Kidney (tissue), 14 donors: ENCODE data around the gene GRIA3. TPM values are rescaled to one million over a fixed set of nuclear protein-coding genes. Genes with fewer than 3 reads are reported as not detected.

Experiments used
- DNase-seq, 5 donors: peaks; one replicate each; pipeline ENCODE4 v3.0.0-alpha.2; 2013 to 2020
- FAIRE-seq: peaks from 2 replicates; lab custom pipeline; 2012; peaks lifted over from hg19 to GRCh38; lab: Jason Lieb, UNC
- H3K27ac ChIP-seq, 2 donors: one replicate each; pipeline ENCODE4 v1.7.0; 2013; ENCODE audit warnings: low read depth in 2 of 2, low read length in 2 of 2, inconsistent platforms in 1 of 2
- H3K27me3 ChIP-seq: one replicate; pipeline ENCODE4 v1.7.1; 2013; ENCODE audit warnings: low read length, inconsistent platforms; ENCODE audit not compliant: control insufficient read depth, insufficient read depth
- H3K36me3 ChIP-seq, 3 donors: one replicate each; pipeline versions ENCODE4 v1.7.0 to v1.7.1; 2013; ENCODE audit warnings: low read length in 3 of 3, control low read depth in 1 of 3, inconsistent platforms in 1 of 3; ENCODE audit not compliant: insufficient read depth in 3 of 3, control insufficient read depth in 2 of 3
- H3K4me1 ChIP-seq, 3 donors: one replicate each; pipeline versions ENCODE4 v1.7.0 to v1.7.1; 2013; ENCODE audit warnings: low read length in 3 of 3, inconsistent platforms in 1 of 3, low read depth in 1 of 3; ENCODE audit not compliant: control insufficient read depth in 2 of 3, insufficient read depth in 2 of 3
- H3K4me3 ChIP-seq, 3 donors: one replicate each; pipeline versions ENCODE4 v1.7.0 to v1.8.1; 2013; ENCODE audit warnings: low read length in 3 of 3, control low read depth in 1 of 3, inconsistent platforms in 1 of 3
- H3K9ac ChIP-seq, 3 donors: one replicate each; pipeline versions ENCODE4 v1.7.0 to v1.7.1; 2013; ENCODE audit warnings: low read length in 3 of 3, control low read depth in 1 of 3, inconsistent platforms in 1 of 3
- H3K9me3 ChIP-seq, 3 donors: one replicate each; pipeline versions ENCODE4 v1.7.0 to v1.7.1; 2013; ENCODE audit warnings: low read length in 3 of 3, control low read depth in 1 of 3, inconsistent platforms in 1 of 3; ENCODE audit not compliant: control insufficient read depth in 2 of 3, insufficient read depth in 1 of 3
- CTCF ChIP-seq: IDR thresholded peaks from 3 replicates; pipeline ENCODE4 v1.5.1; 2012; ENCODE audit warnings: mild to moderate bottlenecking, moderate library complexity, borderline replicate concordance; ENCODE audit not compliant: insufficient read depth; ENCODE audit errors: extremely low read depth
- intact Hi-C: fragments of 100-400 bp; cut with DNase I; formaldehyde crosslinking; loops from one replicate; pipeline ENCODE4 v1.11.1; 2022
- polyA plus RNA-seq: library from polyadenylated mRNA; stranded (reverse); fragments of 350-450 nt; fragmentation: Illumina TruSeq; extraction: RNeasy Lipid Tissue Mini Kit (QIAGEN cat#74804); gene quantifications from one replicate; pipeline ENCODE4 v1.2.3, GENCODE V29; 2014; ENCODE audit warnings: low read depth, low replicate concordance; ENCODE audit not compliant: insufficient read depth
- total RNA-seq: library from RNA; stranded (reverse); fragmentation: NEBNext Ultra II Directional; extraction: Animal tissue kit (Norgen Biotek cat#: 25700); gene quantifications from one replicate; pipeline ENCODE4 v1.2.1, GENCODE V29; 2021
- donor health status: control.
- donor health status: control.
- donor health status: control.
- donor health status: control.
- donor health status: control.
- donor health status: DM: yes; HTN: yes; CAD: no.
- donor health status: Normal renal cell carcinoma (clear cell type).

Gene GRIA3
- total and polyA plus RNA-seq, 2 donors from 2014 or later, result 1.4 to 5.8 TPM

GRCh38 chrX:123206176-123206575 is 22.1 kb downstream of the GRIA3 start:
- FAIRE-seq (no peak), DNase-seq (peak in 4 of 5 donors; percentile 24 to 79 (median 58))
- intact Hi-C loops, result no loop called here
- Histone ChIP-seq H3K9ac (no peak overlapping the region), H3K4me1 (no peaks in the 10 kb centered on the region), H3K27me3 (no peaks in the 10 kb centered on the region), H3K36me3 (no peaks in the 10 kb centered on the region), H3K27ac (no peak overlapping the region), H3K4me3 (no peak overlapping the region), H3K9me3 (no peaks in the 10 kb centered on the region)
- TF ChIP-seq CTCF, result no peak

- Histone ChIP-seq H3K9ac (no peak overlapping the region), H3K27me3 (no peaks in the 10 kb centered on the region), H3K4me1 (no peaks in the 10 kb centered on the region), H3K4me3 (no peak overlapping the region), H3K9me3 (no peaks in the 10 kb centered on the region), H3K36me3 (no peaks in the 10 kb centered on the region), H3K27ac (no peak overlapping the region)
- DNase-seq (no peak), FAIRE-seq (no peak)
- intact Hi-C loops, result no loop called here
- TF ChIP-seq CTCF, result no peak
Observed at GRCh38 chrX:123210252-123210651, 26.2 kb downstream of the GRIA3 start.

- intact Hi-C loops, result no loop called here
- no peaks in the 10 kb centered on the region for H3K27me3 ChIP-seq
- H3K36me3 ChIP-seq, result no peaks in the 10 kb centered on the region
- H3K9me3 ChIP-seq, result no peaks in the 10 kb centered on the region
- FAIRE-seq (no peak), DNase-seq (no peak)
- no peak overlapping the region for H3K27ac ChIP-seq
- no peaks in the 10 kb centered on the region for H3K4me1 ChIP-seq
- no peak overlapping the region for H3K9ac ChIP-seq
- no peak for TF ChIP-seq CTCF
- H3K4me3 ChIP-seq, result no peak overlapping the region
Observed at GRCh38 chrX:123215397-123216089, 31.5 kb downstream of the GRIA3 start.
